GM18502 (cell line): Measurements from ENCODE around the gene ENTPD5.

Experiments used
- ATAC-seq: cut with Tn5 transposase; IDR thresholded peaks from one replicate; pipeline ENCODE4 v1.9.1; 2021; ENCODE audit warnings: mild to moderate bottlenecking; ENCODE audit not compliant: unreplicated experiment, poor library complexity

The ENTPD5 gene

DNA sequence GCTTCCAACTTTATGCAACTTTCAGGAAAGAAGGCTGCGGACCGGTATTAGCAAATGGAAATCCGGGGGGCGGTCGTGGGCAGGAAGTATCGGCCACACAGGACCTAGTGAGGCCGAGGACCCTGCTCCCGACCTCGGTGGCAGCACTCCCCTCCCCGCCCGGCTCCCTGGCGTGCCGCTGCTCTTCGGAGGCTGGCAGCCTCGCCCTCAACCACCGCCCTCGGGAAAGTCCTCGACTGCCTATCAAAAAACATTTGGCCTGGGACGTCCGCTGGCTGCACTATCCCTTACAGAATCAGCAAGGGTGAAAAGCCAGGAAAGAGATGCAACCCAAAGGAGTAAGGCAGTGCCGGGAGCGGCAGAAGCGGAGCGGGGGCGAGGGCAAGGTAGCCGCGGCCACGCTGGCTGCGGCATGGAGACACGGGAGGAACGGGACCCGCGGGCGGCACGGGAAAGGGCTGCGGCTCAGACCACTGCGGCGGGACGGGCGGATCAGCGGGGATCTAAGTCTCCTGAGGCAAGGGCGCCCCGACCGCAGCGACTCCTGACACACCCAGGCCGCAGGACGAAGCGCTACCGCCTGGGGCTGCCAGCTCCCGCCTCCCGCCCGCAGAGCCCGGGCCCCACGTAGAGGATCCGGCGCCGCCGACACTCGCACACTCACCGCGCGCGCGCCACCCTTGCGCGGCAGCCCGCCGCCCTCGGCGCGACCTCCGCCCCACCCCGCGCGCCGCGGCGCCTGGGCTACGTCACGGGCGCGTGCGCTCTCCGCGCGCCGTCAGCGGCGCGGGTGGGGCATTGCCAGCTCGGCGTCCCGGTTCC, at the start of gene ENTPD5, which contains the start of gene BBOF1:
TSS of gene ENTPD5 (minus strand) at position 703 of the 822 bp plus-strand sequence. CDS start 31,186 bp downstream, outside the sequence.
TSS of gene BBOF1 (plus strand) at position 764 of the 822 bp plus-strand sequence. CDS start 130 bp downstream, outside the sequence.
- ATAC-seq: peak; percentile 94

GRCh38 chr14:74065746-74066575, 46.9 kb upstream of the ENTPD5 start:
- no peak for ATAC-seq

DNA sequence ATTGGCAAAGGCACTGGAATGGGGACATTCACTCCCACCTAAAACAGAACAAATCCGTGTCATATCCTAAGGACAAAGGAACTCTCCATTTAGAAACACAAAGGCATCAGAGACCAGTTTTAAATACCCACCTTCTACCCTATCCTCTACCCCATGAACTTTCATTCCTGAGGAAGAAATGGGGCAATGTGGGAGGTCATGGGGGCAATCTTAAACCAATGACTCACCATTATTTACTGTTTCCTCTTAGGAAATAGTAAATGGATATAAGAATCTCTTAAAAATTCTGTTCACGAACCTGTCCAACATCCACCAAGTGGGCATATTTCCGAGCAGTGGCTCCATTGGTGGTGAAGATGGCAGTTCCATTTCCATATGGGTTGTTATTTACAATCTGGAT, 45.8 kb upstream of the ENTPD5 start:
- ATAC-seq: no peak

GRCh38 chr14:74064426-74064825, 45.3 kb upstream of the ENTPD5 start:
- ATAC-seq: no peak

DNA sequence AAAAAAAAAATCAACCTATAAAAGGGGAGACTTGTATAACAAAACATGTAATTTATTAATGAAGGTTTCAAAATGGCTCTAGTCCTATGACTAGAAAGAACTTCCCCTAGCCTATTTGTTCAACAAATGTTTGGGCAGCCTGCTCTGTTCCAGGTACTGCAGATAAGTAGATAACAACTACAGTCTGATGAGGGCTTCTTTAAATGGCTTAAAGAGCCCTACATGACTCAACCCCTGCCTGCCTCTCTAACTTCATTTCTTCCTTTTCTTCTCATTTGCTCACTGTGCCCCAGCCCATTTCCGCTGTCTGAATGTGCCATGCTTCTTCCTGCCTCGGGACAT, 43.7 kb upstream of the ENTPD5 start:
- ATAC-seq: no peak

GRCh38 chr14:74049876-74050495, 30.9 kb upstream of the ENTPD5 start:
- no peak for ATAC-seq

GRCh38 chr14:74048281-74048680, 29.2 kb upstream of the ENTPD5 start:
- no peak for ATAC-seq

- ATAC-seq: no peak
Measured at GRCh38 chr14:74045522-74045921, 26.4 kb upstream of the ENTPD5 start.

- no peak for ATAC-seq
Measured at GRCh38 chr14:74042296-74042695, 23.2 kb upstream of the ENTPD5 start.

DNA sequence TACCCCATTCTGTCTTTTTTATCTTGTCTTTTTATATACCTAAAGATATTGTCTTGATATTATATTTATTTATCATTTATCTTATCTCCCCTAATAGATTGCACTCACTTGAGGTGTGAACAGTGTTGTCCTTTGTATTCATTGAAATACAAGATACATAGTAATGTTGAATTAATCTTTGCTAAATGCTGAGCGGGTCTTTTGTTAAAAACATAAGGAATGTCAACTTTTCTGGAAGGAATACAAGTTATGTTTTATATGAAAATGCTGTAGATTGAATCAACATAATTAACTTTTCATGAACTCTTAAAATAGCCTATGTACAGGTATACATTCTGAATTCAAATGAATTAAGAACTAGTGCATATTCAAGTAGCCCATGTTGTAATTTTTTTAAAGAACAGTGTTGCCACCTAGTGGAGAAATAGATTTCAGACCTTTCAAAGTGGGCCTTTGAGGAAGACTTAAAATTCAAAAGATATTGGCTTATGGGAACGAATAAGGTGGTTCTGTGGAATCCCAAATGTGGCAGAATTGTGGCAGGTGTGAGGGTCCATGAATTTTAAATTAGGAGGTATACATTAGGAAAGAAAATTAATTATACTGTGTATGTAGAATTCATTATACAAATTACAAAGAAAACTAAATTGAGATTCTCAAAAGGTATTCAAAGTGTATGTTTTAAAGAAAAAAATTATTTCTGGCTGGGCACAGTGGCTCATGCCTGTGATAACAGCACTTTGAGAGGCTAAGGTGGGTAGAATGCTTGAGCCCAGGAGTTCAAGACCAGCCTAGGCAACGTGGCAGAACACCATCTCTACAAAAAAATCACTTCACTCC, 19.2 kb upstream of the ENTPD5 start:
- no peak for ATAC-seq

GRCh38 chr14:74035556-74035955, 16.5 kb upstream of the ENTPD5 start:
- ATAC-seq: no peak

GRCh38 chr14:74034572-74034971, 15.5 kb upstream of the ENTPD5 start:
- ATAC-seq: no peak

GRCh38 chr14:74029136-74029535, 10.0 kb upstream of the ENTPD5 start:
- ATAC-seq: no peak

- ATAC-seq: no peak
Measured at GRCh38 chr14:74022346-74022745, 3.3 kb upstream of the ENTPD5 start.

DNA sequence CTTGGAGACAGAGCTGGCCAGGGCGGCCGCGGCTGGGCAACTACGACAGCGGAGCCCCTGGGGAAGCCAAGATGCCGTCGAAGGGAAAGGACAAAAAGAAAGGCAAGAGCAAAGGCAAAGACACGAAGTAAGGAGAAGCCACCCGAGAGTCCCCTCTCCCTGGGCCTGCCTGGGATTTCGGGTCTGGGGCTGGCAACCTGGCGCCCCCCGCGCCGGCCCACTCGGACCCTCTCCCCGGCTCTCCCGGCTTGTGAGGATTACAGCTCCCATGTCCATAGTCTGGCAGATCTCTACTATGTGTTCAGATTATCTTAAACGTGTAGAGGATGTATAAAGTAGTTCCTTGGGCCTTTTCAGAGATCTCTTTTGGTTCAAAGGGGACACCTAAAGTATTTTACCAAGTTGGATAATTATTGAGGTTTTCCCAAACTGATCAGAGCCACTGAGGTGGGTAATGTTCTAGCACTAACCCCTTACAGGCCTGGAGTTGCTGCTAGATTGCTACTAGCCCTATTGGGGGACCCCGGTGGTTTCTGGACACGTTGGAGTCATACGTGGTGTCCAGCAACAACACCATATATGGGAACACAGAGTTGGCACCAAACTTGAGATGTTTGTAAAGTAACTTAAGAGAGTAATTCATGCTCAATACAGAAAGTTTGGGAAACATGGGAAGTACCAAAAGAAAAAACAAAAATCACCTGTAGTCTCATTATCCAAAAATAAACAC, 485 bp upstream of the ENTPD5 start:
- peak; percentile 11 for ATAC-seq

DNA sequence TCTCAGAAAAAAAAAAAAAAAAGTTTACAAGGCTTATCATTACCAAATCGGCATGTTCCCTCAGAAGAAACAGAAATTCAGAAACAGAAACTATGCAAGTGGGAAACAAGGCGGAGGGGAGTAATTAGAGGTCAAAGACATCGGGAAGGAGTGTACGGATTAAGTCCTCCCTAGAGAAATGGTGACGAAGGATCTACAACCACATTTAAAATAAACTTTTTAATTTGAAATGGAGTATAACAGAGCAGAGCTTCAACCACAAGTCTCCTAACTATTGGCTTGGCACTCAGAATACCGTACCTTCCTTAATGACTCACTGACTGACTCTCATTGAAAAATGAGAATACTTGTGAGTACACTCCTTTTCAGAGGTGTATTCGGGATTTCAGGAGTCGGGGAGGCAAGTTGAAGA, 908 bp downstream of the ENTPD5 start:
- ATAC-seq: peak; percentile 11

GRCh38 chr14:74015963-74016362, 3.1 kb downstream of the ENTPD5 start:
- ATAC-seq: no peak

- no peak for ATAC-seq
Measured at GRCh38 chr14:74015176-74015575, 3.9 kb downstream of the ENTPD5 start.

- no peak for ATAC-seq
Measured at GRCh38 chr14:74014299-74014698, 4.8 kb downstream of the ENTPD5 start.
